Spleen (tissue), 11 donors: ENCODE data around the gene HOXA1. TPM values are rescaled to one million over a fixed set of nuclear protein-coding genes. Genes with fewer than 3 reads are reported as not detected.

ENCODE experiments used
- DNase-seq: peaks from one replicate; pipeline ENCODE4 v3.0.0-alpha.2; 2020
- H3K27ac ChIP-seq, 8 donors: fragments of 200-600 bp; sonication (generic) in 7 of 8; 1 replicate in 4 of 8; 2 replicates in 4 of 8; pipeline versions ENCODE4 v1.5.0 to v1.8.0; 2016 to 2021; ENCODE audit warnings: inconsistent platforms in 4 of 8, mild to moderate bottlenecking in 4 of 8, moderate library complexity in 1 of 8
- H3K27me3 ChIP-seq, 7 donors: fragments of 200-600 bp; sonication (generic) in 6 of 7; replicated peaks in 1 of 7; 1 replicate in 4 of 7; 2 replicates in 3 of 7; pipeline versions ENCODE4 v1.5.0 to v1.8.0; 2016 to 2021; ENCODE audit warnings: inconsistent platforms in 3 of 7, mild to moderate bottlenecking in 1 of 7
- H3K36me3 ChIP-seq, 6 donors: fragments of 200-600 bp; sonication (generic) in 5 of 6; 1 replicate in 4 of 6; 2 replicates in 2 of 6; pipeline versions ENCODE4 v1.5.0 to v1.8.0; 2016 to 2021; ENCODE audit warnings: inconsistent platforms in 2 of 6
- H3K4me1 ChIP-seq, 6 donors: fragments of 200-600 bp; sonication (generic) in 5 of 6; 1 replicate in 3 of 6; 2 replicates in 3 of 6; pipeline versions ENCODE4 v1.5.0 to v1.8.0; 2016 to 2021; ENCODE audit warnings: inconsistent platforms in 3 of 6
- H3K4me3 ChIP-seq, 8 donors: fragments of 200-600 bp; sonication (generic) in 7 of 8; 1 replicate in 4 of 8; 2 replicates in 4 of 8; pipeline versions ENCODE4 v1.5.0 to v1.8.0; 2016 to 2021; ENCODE audit warnings: inconsistent platforms in 4 of 8, mild to moderate bottlenecking in 4 of 8, moderate library complexity in 2 of 8
- H3K9me3 ChIP-seq, 8 donors: fragments of 200-600 bp; sonication (generic) in 7 of 8; 1 replicate in 4 of 8; 2 replicates in 4 of 8; pipeline versions ENCODE4 v1.5.0 to v1.8.0; 2016 to 2021; ENCODE audit warnings: inconsistent platforms in 4 of 8
- POLR2A ChIP-seq, 3 donors: fragments of 450-650 bp; IDR thresholded peaks; one replicate each; pipeline ENCODE4 v1.5.1; 2017; ENCODE audit warnings: antibody characterized with exemption in 3 of 3, mild to moderate bottlenecking in 1 of 3
- POLR2AphosphoS5 ChIP-seq, 3 donors: sonication (generic); formaldehyde crosslinking; IDR thresholded peaks; one replicate each; pipeline ENCODE4 v1.5.1; 2017; ENCODE audit warnings: antibody characterized with exemption in 3 of 3
- WGBS, 5 donors: extraction: QIAGEN DNeasy Blood & Tissue Kit in 3 of 5; methylation state at CpG; one replicate each; pipeline versions ENCODE4 v1.1.5 to v1.1.7; 2013 to 2018; 5-methylcytosine and 5-hydroxymethylcytosine counted together
- intact Hi-C: fragments of 100-400 bp; cut with DNase I; formaldehyde crosslinking; loops from one replicate; pipeline ENCODE4 v1.15.0; 2023; ENCODE audit warnings: low total_unique reads
- polyA plus RNA-seq, 3 donors: library from polyadenylated mRNA; stranded (reverse); fragments of 200-250 nt; gene quantifications; one replicate each; pipeline ENCODE4 v1.2.1, GENCODE V29; 2013
- total RNA-seq, 7 donors: library from RNA; depleted of rRNA in 3 of 7; stranded (reverse); fragments of >200 nt in 3 of 7; fragmentation: NEBNext Ultra II Directional in 4 of 7; extraction: Animal tissue kit (Norgen Biotek cat#: 25700) in 4 of 7; gene quantifications; one replicate each; pipeline versions ENCODE4 v1.1.0 to v1.2.1, GENCODE V29; 2016 to 2021
- TF ChIP-seq, protein P1 (sequence below), 11 experiments: fragments of 200-600 bp in 7 of 11; fragments of 450-650 bp in 4 of 11; sonication (generic) in 4 of 11; IDR thresholded peaks in 8 of 11; conservative IDR thresholded peaks in 3 of 11; 1 replicate in 7 of 11; 2 replicates in 4 of 11; pipeline versions ENCODE4 v1.4.0 to v1.8.0; 2016 to 2021; ENCODE audit warnings: antibody characterized with exemption in 11 of 11, inconsistent platforms in 4 of 11, mild to moderate bottlenecking in 1 of 11
- donor health status: healthy with polysubstance abuse.
- donor health status: DM: no; HTN: no; CAD: no; lungs with moderate emphysema.
- donor health status: DM: no; HTN: no; CAD: no.
- donor health status: Bipolar disorder and iron deficiency.
- donor health status: healthy.
- donor health status: DM: no; HTN: no; CAD: no.
- donor health status: DM: yes; HTN: yes; CAD: no.

The HOXA1 gene
- total and polyA plus RNA-seq, 10 donors: 0.33 to 4.1 (median 1.5) TPM

DNA sequence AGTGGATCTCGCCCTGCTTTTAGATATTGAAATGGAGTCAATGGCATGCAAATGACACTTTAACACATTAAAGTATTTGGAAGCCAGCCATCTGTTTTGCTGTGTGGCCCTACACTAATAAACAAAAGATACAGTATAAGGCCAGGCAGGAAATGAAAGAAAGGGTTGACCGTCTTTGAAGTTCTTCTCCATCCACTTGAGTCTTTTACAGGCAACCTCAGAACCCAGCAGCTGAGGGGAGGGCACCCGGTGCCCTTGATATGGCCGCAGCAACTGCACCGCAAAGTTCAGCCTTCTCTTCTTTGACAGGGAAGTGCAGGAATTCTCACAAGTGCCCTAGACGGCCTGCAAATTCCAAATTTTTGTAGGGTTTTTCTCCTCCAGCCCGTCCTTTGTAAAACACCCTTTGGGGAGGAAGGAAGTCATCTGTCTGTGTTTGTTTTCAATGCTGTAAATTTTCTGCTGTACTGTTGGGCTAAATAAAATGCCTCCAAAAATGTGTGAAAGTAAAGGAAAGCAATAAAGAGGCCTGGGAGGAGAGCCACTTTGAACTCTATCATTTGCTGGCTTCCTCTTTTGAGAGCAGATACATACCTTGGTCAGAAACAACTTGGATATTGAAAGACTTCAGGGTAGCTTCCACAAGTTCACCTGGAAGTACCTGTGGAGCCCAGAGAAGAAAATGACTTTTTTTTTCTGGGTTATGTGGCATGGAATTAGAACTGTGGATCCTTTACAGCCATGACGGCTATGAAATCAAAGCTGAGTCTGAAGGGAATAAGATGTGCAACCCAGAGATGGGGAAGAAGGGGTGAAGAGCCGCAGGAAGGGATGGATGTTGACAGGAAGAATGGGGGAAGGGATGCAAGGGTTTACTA is 3.6 kb downstream of the HOXA1 start:
- TF ChIP-seq POLR2AphosphoS5 (IDR thresholded peaks at IDR 0.05) (no peak), POLR2A (IDR thresholded peaks at IDR 0.05) (no peak)
- TF ChIP-seq, protein P1, sequence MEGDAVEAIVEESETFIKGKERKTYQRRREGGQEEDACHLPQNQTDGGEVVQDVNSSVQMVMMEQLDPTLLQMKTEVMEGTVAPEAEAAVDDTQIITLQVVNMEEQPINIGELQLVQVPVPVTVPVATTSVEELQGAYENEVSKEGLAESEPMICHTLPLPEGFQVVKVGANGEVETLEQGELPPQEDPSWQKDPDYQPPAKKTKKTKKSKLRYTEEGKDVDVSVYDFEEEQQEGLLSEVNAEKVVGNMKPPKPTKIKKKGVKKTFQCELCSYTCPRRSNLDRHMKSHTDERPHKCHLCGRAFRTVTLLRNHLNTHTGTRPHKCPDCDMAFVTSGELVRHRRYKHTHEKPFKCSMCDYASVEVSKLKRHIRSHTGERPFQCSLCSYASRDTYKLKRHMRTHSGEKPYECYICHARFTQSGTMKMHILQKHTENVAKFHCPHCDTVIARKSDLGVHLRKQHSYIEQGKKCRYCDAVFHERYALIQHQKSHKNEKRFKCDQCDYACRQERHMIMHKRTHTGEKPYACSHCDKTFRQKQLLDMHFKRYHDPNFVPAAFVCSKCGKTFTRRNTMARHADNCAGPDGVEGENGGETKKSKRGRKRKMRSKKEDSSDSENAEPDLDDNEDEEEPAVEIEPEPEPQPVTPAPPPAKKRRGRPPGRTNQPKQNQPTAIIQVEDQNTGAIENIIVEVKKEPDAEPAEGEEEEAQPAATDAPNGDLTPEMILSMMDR (IDR thresholded peaks at IDR 0.05 in 8 of 11, conservative IDR thresholded peaks at IDR 0.05 in 3 of 11): no peak
- Histone ChIP-seq H3K27me3 (peaks cover 0 to 100% (median 31%) of the 10 kb centered on the region in 7 donors), H3K4me1 (peaks cover 3 to 44% (median 24%) of the 10 kb centered on the region in 6 donors), H3K4me3 (no peak overlapping the region), H3K27ac (no peak overlapping the region), H3K9me3 (no peaks in the 10 kb centered on the region), H3K36me3 (no peaks in the 10 kb centered on the region)
- intact Hi-C loops: loop anchor here (10.0 kb wide), 1 partner anchor 237 kb away; no protein-coding TSS in a partner anchor
- DNase-seq: no peak
- WGBS, 5 donors: 29 to 36% (median 32%) methylated on average over 9 of the region's 9 CpGs

DNA sequence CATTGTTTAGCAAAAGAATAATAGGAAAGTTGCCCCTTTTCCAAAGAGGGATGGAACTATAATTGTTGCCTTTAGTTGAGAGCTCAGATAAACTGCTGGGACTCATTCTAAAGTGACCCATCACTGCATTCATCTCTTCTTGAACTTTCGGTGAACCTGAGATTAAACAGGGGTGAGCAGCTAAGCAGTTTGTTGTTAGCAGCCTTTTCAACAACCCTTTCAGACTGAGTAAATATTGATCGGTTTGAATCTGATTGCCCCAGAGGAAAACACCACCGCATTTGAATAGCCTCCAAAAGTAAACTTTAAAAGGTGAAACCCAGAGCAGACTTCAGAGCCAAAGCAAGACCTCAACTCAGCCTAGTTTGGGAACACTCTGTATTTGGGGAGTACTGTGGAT is 4.7 kb downstream of the HOXA1 start:
- H3K27me3 ChIP-seq: peaks cover 0 to 100% (median 31%) of the 10 kb centered on the region in 7 donors
- no peaks in the 10 kb centered on the region for H3K9me3 ChIP-seq

DNA sequence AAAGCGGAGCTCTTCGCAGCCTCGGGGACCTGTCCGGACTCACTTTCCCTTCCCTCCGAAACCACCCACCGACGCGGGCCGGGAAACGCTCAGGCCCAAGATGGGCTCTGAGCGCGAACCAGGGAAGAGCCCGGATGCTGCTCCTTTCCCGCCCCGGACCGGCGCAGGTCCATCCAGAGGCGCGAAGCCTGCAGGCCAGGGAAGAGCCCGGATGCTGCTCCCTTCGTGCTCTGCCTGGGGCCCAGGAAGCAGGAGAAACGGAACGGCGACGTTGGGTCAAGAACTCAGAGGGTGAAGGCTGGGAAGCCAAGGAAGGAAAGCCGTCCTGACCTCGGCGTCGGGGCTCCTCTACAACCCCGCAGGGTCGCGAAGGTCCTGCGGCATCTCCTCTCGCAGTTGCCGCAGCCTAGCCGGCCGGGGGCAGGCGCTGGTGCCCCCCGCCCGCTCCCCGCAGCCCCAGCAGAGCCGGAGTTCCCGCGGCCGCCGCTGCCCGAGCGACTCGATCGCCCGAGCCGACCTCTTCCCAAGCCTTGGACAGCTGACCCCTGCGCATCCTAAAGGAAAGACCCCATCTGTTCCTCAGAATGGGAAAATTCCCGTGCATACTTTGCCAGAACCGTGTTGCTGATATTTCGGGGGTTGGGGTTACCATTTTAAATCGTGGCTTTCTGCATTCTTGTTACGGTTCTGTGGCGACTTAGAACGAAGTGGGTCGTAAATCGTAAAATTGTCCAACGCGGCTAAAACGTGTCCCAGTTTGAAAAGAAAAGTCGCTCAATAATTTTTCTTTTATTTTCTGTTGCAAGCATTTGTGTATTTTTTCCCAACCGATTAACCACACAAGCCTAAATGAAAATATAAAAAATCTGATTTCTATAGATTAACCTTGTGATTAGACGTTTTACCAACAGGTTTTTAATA is 7.5 kb downstream of the HOXA1 start:
- DNase-seq: peak; percentile 70

More for the DNA sequence above, 4.7 kb downstream of the HOXA1 start:
- Histone ChIP-seq H3K4me3 (no peak overlapping the region), H3K4me1 (peaks cover 3 to 37% (median 21%) of the 10 kb centered on the region in 6 donors), H3K36me3 (no peaks in the 10 kb centered on the region), H3K27ac (no peak overlapping the region)
- intact Hi-C loops: loop anchor here (10.0 kb wide), 1 partner anchor 236 kb away; no protein-coding TSS in a partner anchor
- TF ChIP-seq POLR2A (IDR thresholded peaks at IDR 0.05) (no peak), POLR2AphosphoS5 (IDR thresholded peaks at IDR 0.05) (no peak)
- TF ChIP-seq, protein P1 (IDR thresholded peaks at IDR 0.05 in 8 of 11, conservative IDR thresholded peaks at IDR 0.05 in 3 of 11): no peak
- 38 to 53% (median 50%) methylated on average over 3 of the region's 3 CpGs for WGBS, 5 donors
- DNase-seq: no peak

DNA sequence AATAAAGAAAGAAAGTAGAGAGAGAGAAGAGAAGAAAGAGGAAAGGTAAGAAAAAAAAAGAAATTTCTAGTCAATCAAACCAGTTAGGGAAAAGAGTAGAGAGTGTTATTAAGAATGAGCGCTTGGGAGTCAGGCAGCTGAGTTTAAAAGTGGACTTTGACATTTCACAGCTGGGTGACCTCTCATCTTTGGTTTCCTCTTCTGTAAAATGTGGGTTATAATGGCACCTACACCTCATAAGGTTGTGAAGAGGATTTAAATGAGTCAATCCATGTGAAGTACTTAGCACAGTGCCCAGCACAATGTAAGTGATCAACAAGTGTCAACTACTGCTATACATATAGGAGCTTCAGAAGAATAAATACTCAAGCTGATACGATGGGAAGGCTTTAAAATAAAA is 12.2 kb downstream of the HOXA1 start:
- Histone ChIP-seq H3K4me3 (no peak overlapping the region), H3K27ac (no peak overlapping the region), H3K4me1 (peaks cover 0 to 20% (median 5%) of the 10 kb centered on the region in 6 donors), H3K27me3 (peaks cover 0 to 36% (median 19%) of the 10 kb centered on the region in 7 donors), H3K36me3 (no peaks in the 10 kb centered on the region), H3K9me3 (no peaks in the 10 kb centered on the region)
- intact Hi-C loops: no loop called here
- WGBS, 5 donors: 76 to 89% (median 83%) methylated on average over 2 of the region's 2 CpGs
- no peak for DNase-seq
- no peak for TF ChIP-seq POLR2A (IDR thresholded peaks at IDR 0.05)
- TF ChIP-seq, protein P1 (IDR thresholded peaks at IDR 0.05 in 8 of 11, conservative IDR thresholded peaks at IDR 0.05 in 3 of 11): no peak
- TF ChIP-seq POLR2AphosphoS5 (IDR thresholded peaks at IDR 0.05): no peak

More for the DNA sequence above, 7.5 kb downstream of the HOXA1 start:
- Histone ChIP-seq H3K4me3 (peak overlapping the region in 3 of 8 donors; percentile 10 to 50 (median 19)), H3K4me1 (peaks cover 0 to 20% (median 6%) of the 10 kb centered on the region in 6 donors), H3K36me3 (no peaks in the 10 kb centered on the region), H3K27ac (no peak overlapping the region), H3K9me3 (no peaks in the 10 kb centered on the region), H3K27me3 (peaks cover 0 to 82% (median 31%) of the 10 kb centered on the region in 7 donors)
- WGBS, 5 donors: 17 to 36% (median 19%) methylated on average over 36 to 68 of the region's 68 CpGs
- intact Hi-C loops: no loop called here
- TF ChIP-seq POLR2A (IDR thresholded peaks at IDR 0.05): no peak
- TF ChIP-seq POLR2AphosphoS5 (IDR thresholded peaks at IDR 0.05): peak in 1 of 3 donors; percentile 9
